ENCODE measurements around the gene PGS1.

Gene PGS1

DNA sequence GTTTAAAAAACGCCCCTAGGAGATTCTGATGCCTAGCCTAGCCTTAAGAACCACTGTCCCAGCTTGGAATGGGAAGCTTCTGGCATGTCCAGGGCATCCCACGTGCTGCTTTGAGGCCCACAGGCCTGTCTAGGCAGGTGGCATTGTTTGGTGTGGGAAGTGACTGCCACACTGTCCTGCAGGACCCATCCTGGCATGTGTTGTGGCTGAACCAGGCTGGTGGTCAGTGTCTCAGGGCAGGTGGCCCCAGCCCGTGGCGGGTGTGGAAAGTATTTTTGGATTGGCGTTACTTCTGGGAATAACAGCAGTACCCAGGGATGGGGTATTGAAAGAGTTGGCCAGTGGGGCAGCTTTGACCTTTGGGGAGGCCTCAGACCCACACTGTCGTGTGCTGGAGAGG, 27.9 kb downstream of the PGS1 start:
- H3K36me3 ChIP-seq (ENCODE audit: control insufficient read depth in 1 of 2, insufficient read depth in 2 of 2, low read length in 2 of 2) = peaks cover 33 to 39% of the 10 kb centered on the region in 2 donors
- H3K4me3 ChIP-seq (ENCODE audit: low read depth in 1 of 2, low read length in 2 of 2) = no peak overlapping the region
- H3K4me1 ChIP-seq (ENCODE audit: control insufficient read depth in 1 of 2, insufficient read depth in 2 of 2, low read length in 2 of 2) = peaks cover 0 to 2% of the 10 kb centered on the region in 2 donors
- H3K9me3 ChIP-seq (ENCODE audit: control insufficient read depth in 1 of 2, low read length in 2 of 2) = no peaks in the 10 kb centered on the region
- no peaks in the 10 kb centered on the region for H3K27me3 ChIP-seq (ENCODE audit: low read depth, low read length)
- no peak overlapping the region for H3K27ac ChIP-seq (ENCODE audit: low read length)

DNA sequence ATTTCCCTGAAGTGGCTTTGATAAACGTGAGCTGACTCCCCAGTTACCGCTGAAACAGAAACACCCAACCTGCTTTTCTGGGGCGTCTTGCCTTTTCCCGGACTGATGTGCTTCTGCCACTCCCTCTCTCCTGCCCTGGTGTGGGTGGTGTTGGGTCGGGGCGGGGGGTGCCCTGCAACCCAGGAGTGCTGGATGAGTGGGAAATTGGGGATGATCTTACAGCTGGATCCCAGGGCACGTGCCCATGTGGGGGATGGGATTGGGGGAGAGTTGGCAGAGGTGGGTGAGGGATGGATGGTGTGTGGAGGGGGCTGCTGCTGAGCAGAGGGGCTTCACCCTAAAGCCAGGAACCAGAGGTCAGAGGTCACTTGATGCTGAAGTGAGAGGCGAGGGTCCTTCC, 28.5 kb downstream of the PGS1 start:
- Histone ChIP-seq H3K9me3 (ENCODE audit: control insufficient read depth in 1 of 2, low read length in 2 of 2) (no peaks in the 10 kb centered on the region), H3K27ac (ENCODE audit: low read length) (no peak overlapping the region), H3K36me3 (ENCODE audit: control insufficient read depth in 1 of 2, insufficient read depth in 2 of 2, low read length in 2 of 2) (peaks cover 29 to 35% of the 10 kb centered on the region in 2 donors), H3K4me3 (ENCODE audit: low read depth in 1 of 2, low read length in 2 of 2) (no peak overlapping the region), H3K4me1 (ENCODE audit: control insufficient read depth in 1 of 2, insufficient read depth in 2 of 2, low read length in 2 of 2) (peaks cover 0 to 2% of the 10 kb centered on the region in 2 donors), H3K27me3 (ENCODE audit: low read depth, low read length) (no peaks in the 10 kb centered on the region)

DNA sequence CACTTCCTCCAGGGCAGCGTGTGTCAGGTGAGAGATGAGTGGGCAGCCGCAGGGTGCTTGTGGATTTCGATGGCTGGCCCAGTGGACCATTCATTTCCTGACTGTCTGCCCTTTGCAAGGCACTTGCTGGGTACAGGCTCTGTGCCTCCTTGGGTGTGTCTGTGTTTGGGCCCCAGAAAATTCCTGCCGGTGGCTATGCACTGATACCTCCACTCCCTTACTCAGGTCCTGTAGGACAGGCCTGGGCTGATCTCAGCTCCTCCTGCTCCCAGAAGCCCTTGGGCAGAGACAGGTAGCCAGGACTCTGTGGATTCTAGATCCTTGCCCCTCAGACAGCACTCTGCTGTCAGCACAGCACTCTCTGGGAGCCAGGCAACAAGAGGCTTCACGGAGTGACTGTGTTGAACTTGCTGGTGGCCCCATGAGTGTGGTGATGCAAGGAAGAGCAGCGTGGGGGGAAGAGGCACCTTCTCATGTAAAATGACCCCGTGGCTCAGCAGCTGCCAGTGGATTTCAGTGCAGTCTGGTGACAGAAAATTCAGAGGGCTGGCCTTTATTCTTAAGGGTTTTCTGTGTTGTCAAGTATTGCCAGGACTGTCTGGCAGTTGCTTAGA, 29.0 kb downstream of the PGS1 start:
- peaks cover 0 to 2% of the 10 kb centered on the region in 2 donors for H3K4me1 ChIP-seq (ENCODE audit: control insufficient read depth in 1 of 2, insufficient read depth in 2 of 2, low read length in 2 of 2)
- no peak overlapping the region for H3K27ac ChIP-seq (ENCODE audit: low read length)
- H3K4me3 ChIP-seq (ENCODE audit: low read depth in 1 of 2, low read length in 2 of 2) = no peak overlapping the region
- H3K36me3 ChIP-seq (ENCODE audit: control insufficient read depth in 1 of 2, insufficient read depth in 2 of 2, low read length in 2 of 2) = peaks cover 27 to 34% of the 10 kb centered on the region in 2 donors
- no peaks in the 10 kb centered on the region for H3K9me3 ChIP-seq (ENCODE audit: control insufficient read depth in 1 of 2, low read length in 2 of 2)
- H3K27me3 ChIP-seq (ENCODE audit: low read depth, low read length) = no peaks in the 10 kb centered on the region

DNA sequence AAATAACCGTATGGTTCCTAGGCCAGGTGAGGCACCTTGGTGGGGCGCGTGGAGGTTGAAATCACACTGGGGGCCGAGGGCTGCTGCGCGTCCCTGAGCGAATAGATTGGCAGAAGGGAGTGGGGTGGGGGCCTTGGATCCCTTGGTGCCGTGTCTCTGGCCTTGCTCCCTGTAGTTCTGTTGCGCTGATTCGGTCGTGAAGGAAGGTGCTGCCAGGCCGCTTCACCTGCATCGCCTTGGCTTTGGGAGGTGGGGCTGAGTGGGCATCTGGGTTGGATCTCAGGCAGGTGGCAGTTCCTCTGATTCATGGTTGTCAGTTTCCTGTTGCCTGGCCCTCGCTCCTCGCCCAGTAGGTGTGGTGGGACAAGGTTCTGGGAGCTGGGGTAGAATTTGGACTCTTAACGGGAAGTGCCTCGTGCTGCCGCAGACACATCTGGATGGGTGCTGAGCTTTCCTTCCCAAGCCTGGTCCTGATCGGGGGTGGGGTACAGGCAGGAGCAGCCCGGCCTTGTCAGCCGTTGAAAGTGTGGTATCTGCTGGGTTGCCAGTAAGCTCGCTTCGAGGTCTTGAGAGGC, 30.1 kb downstream of the PGS1 start:
- Histone ChIP-seq H3K36me3 (ENCODE audit: control insufficient read depth in 1 of 2, insufficient read depth in 2 of 2, low read length in 2 of 2) (peaks cover 18 to 24% of the 10 kb centered on the region in 2 donors), H3K4me3 (ENCODE audit: low read depth in 1 of 2, low read length in 2 of 2) (no peak overlapping the region), H3K9me3 (ENCODE audit: control insufficient read depth in 1 of 2, low read length in 2 of 2) (no peaks in the 10 kb centered on the region), H3K27ac (ENCODE audit: low read length) (peak overlapping the region; percentile 40), H3K4me1 (ENCODE audit: control insufficient read depth in 1 of 2, insufficient read depth in 2 of 2, low read length in 2 of 2) (peaks cover 0 to 2% of the 10 kb centered on the region in 2 donors), H3K27me3 (ENCODE audit: low read depth, low read length) (no peaks in the 10 kb centered on the region)

DNA sequence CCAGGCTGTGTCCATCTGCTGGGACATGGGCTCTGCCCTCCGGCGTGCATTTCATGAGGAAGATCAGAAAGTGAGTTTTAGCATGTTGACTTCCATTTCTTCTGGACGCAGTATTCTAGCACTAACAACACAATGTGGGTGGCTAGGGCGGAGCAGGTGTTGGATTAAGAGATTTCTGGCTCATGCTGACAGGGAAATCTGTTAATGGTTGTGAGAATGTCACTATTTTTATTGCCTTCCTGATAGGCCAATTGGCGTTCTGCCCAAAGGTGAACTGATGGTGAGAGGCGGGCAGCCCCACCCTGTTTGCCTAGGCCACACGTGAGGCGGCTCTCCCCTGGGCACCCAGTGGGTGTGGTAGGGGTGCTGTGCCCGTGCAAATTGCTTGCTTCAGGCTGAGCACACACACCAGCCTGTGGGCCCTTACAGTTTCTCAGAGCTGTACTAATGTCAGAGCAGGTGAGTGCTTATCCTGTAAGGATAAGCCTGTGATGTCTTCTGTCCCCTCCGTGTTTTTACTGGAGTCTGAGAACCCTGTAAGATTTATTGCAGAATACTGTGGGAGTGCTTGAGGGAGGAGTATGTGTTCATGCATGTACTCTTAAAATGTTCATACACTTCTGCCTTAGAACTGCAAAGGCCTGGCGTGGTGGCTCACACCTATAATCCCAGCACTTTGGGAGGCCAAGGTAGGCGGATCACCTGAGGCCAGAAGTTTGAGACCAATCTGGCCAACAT, 30.9 kb downstream of the PGS1 start:
- H3K27ac ChIP-seq (ENCODE audit: low read length) = peak overlapping the region; percentile 33
- peaks cover 0 to 2% of the 10 kb centered on the region in 2 donors for H3K4me1 ChIP-seq (ENCODE audit: control insufficient read depth in 1 of 2, insufficient read depth in 2 of 2, low read length in 2 of 2)
- H3K9me3 ChIP-seq (ENCODE audit: control insufficient read depth in 1 of 2, low read length in 2 of 2) = no peaks in the 10 kb centered on the region
- no peaks in the 10 kb centered on the region for H3K27me3 ChIP-seq (ENCODE audit: low read depth, low read length)
- H3K36me3 ChIP-seq (ENCODE audit: control insufficient read depth in 1 of 2, insufficient read depth in 2 of 2, low read length in 2 of 2) = peaks cover 10 to 20% of the 10 kb centered on the region in 2 donors
- H3K4me3 ChIP-seq (ENCODE audit: low read depth in 1 of 2, low read length in 2 of 2) = no peak overlapping the region

DNA sequence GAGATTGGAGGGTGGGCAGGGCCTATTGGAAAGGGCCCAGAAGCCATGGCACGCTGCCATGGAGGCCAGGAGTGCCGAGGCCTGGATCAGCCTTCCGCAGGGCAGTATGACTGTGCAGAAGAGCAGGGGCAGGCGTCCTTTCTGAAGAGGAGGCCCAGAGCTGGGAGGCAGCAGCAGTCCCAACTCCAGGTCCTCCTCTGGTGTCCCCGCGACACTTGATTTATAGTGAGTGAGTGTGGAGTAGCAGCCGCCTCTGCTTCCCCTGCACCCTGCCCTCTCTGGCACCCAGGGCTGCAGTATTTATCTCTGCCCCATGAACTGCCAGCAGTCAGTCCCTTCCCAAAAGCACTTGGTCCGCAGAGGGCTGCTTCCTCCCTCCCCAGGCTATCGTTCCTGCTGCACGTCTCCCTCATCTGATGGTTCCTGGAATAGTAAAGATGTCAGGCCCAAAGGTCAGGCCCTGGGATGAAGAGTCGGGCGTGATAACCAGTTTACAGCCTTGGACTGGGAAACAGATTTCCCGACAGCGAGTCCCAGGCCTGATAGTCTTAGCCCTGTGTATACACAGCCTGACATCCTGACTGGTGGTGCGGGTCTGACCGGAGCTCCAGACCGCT, 32.9 kb downstream of the PGS1 start:
- peak overlapping the region; percentile 31 for H3K27ac ChIP-seq (ENCODE audit: low read length)

DNA sequence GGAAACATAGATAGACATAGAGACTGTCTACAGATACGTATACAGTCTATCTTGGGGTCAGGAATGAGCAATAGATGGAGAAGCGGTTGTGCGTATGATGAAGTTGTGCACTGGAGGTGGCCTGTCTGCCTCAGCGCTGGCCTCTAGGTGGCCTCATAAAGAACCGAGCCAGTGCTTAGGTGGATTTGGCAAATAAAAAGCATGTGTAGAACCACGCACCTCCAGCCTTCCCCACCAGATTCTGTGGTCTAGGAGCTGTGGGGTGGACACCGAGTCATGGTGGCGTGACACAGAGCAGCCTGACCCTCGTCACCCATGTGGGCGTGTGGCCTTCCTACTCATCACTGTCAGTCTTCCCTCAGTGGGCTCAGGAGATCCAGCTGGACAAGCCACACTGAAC, 34.0 kb downstream of the PGS1 start:
- Histone ChIP-seq H3K27me3 (ENCODE audit: low read depth, low read length) (no peaks in the 10 kb centered on the region), H3K36me3 (ENCODE audit: control insufficient read depth in 1 of 2, insufficient read depth in 2 of 2, low read length in 2 of 2) (peaks cover 0 to 2% of the 10 kb centered on the region in 2 donors), H3K27ac (ENCODE audit: low read length) (peak overlapping the region; percentile 49), H3K9me3 (ENCODE audit: control insufficient read depth in 1 of 2, low read length in 2 of 2) (no peaks in the 10 kb centered on the region), H3K4me1 (ENCODE audit: control insufficient read depth in 1 of 2, insufficient read depth in 2 of 2, low read length in 2 of 2) (peaks cover 10 to 19% of the 10 kb centered on the region in 2 donors), H3K4me3 (ENCODE audit: low read depth in 1 of 2, low read length in 2 of 2) (no peak overlapping the region)

More for the DNA sequence above, 32.9 kb downstream of the PGS1 start:
- no peaks in the 10 kb centered on the region for H3K27me3 ChIP-seq (ENCODE audit: low read depth, low read length)
- H3K4me1 ChIP-seq (ENCODE audit: control insufficient read depth in 1 of 2, insufficient read depth in 2 of 2, low read length in 2 of 2) = peaks cover 9 to 11% of the 10 kb centered on the region in 2 donors
- peaks cover 5 to 6% of the 10 kb centered on the region in 2 donors for H3K36me3 ChIP-seq (ENCODE audit: control insufficient read depth in 1 of 2, insufficient read depth in 2 of 2, low read length in 2 of 2)
- no peaks in the 10 kb centered on the region for H3K9me3 ChIP-seq (ENCODE audit: control insufficient read depth in 1 of 2, low read length in 2 of 2)
- H3K4me3 ChIP-seq (ENCODE audit: low read depth in 1 of 2, low read length in 2 of 2) = no peak overlapping the region

DNA sequence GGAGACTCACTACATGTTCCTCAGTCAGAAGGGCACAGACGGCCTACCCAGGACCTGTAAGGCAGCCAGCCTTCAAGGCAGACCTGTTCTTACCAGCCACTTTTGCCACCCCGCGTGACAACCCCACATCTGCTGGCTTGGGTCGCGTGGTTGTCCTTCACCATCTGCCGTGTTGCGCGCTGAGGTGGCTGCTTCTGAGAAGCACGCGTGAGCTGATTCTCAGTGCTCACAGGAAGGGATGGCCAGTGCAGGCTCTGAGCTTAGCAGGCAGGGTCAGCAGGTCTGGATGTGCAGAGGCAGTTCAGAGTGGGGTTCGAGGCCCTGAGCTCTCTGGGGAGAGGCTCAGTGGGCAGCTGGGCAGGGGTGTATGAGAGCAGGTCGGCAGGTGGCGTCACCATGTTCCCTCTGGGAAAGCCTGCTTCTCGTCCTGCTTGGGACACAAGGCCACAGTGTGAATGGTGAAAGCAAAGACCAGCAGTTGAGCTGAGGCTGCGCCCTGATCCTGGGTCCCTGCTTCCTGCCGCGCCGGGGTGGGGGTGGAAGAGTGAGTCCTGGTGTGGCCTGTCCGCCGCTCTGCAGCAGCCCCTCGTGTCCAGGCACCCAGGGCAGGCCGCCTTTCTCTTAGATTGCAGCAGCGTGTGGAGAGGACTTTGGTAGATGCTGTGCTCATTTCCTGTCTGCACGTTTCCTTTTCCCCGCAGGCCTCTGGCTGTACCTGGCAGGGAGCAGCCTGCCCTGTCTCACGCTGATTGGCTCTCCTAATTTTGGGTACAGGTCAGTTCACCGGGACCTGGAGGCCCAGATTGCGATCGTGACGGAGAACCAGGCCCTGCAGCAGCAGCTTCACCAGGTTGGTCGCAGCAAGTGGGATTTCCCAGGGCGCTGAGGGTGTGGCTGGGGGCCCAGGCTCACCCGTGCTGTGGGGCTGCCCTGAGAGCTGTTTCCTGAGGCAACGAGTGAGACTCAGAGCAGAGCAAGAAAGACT, 36.0 kb downstream of the PGS1 start:
- no peaks in the 10 kb centered on the region for H3K9me3 ChIP-seq (ENCODE audit: control insufficient read depth in 1 of 2, low read length in 2 of 2)
- no peak overlapping the region for H3K4me3 ChIP-seq (ENCODE audit: low read depth in 1 of 2, low read length in 2 of 2)
- H3K27me3 ChIP-seq (ENCODE audit: low read depth, low read length) = no peaks in the 10 kb centered on the region
- H3K27ac ChIP-seq (ENCODE audit: low read length) = peak overlapping the region; percentile 93
- peaks cover 10 to 19% of the 10 kb centered on the region in 2 donors for H3K4me1 ChIP-seq (ENCODE audit: control insufficient read depth in 1 of 2, insufficient read depth in 2 of 2, low read length in 2 of 2)
- peaks cover 2% of the 10 kb centered on the region in 2 donors for H3K36me3 ChIP-seq (ENCODE audit: control insufficient read depth in 1 of 2, insufficient read depth in 2 of 2, low read length in 2 of 2)

DNA sequence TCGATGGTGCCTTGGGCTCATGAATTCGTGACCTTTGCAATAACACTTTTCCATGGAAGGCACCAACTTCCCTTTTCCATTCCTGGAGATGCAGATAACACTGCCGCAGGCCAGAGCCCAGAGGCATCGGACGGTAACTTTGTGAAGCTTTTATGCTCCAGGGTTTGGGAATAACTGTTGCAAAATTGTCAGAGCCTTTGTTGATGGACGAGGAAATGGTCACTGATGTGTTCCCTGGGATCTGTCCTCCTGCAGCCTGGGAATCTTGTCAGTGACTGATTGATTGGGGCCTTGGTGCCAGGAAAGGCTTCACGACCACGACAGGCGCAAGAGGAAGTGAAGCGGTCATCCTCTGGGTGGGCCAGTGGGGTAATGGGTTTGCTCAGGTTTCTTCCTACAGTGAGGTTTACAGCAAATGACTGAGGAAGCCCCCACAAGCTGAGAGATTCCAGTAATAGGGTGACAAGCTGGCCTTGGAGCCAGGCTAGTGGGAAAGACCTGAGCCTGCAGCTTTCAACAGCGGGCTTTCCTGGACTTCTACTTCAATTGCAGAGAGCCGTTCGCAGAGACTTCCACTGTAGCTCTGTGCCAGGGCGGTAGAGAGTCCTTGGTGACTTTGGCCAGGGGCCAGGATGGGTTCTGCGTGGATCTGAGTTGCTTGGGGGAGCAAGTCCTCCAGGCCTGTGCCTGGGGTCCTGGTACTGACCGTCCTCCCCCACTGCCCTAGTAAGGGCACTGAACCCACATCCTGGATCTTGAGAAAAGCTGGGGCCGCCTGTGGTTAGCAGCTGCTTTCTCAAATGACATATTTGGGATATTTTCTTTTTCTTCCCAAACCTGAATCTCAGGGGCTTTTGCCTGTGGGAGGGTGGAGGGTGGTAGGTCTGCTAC, 37.6 kb downstream of the PGS1 start:
- no peak overlapping the region for H3K4me3 ChIP-seq (ENCODE audit: low read depth in 1 of 2, low read length in 2 of 2)
- no peaks in the 10 kb centered on the region for H3K27me3 ChIP-seq (ENCODE audit: low read depth, low read length)
- H3K27ac ChIP-seq (ENCODE audit: low read length) = peak overlapping the region; percentile 93
- H3K9me3 ChIP-seq (ENCODE audit: control insufficient read depth in 1 of 2, low read length in 2 of 2) = no peaks in the 10 kb centered on the region
- peaks cover 12% of the 10 kb centered on the region in 2 donors for H3K36me3 ChIP-seq (ENCODE audit: control insufficient read depth in 1 of 2, insufficient read depth in 2 of 2, low read length in 2 of 2)
- peaks cover 10 to 19% of the 10 kb centered on the region in 2 donors for H3K4me1 ChIP-seq (ENCODE audit: control insufficient read depth in 1 of 2, insufficient read depth in 2 of 2, low read length in 2 of 2)
